DOHH2 (cell line): Measurements from ENCODE around the gene CCDC15.
A peak's percentile ranks its signal among the peaks of the same experiment; 100 is the strongest.

Experiments used
- H3F3A ChIP-seq: fragments of 200-600 bp; sonication (generic), shearing (Covaris generic); 2 replicates; pipeline ENCODE4 v1.6.0; 2016; ENCODE audit warnings: antibody characterized with exemption, mild to moderate bottlenecking; ENCODE audit not compliant: control insufficient read depth, insufficient read depth
- H3K27ac ChIP-seq: fragments of 200-600 bp; sonication (generic); 2 replicates; pipeline ENCODE4 v1.5.1; 2014; ENCODE audit warnings: low read depth, mild to moderate bottlenecking, low read length, moderate library complexity
- H3K27me3 ChIP-seq: fragments of 200-600 bp; sonication (generic); 2 replicates; pipeline ENCODE4 v1.6.1; 2014; ENCODE audit warnings: mild to moderate bottlenecking, low read length, mixed read lengths; ENCODE audit not compliant: control insufficient read depth
- H3K36me3 ChIP-seq: fragments of 200-600 bp; sonication (generic); 2 replicates; pipeline ENCODE4 v1.6.1; 2014; ENCODE audit warnings: mild to moderate bottlenecking, low read length, moderate library complexity, mixed read lengths; ENCODE audit not compliant: control insufficient read depth
- H3K4me1 ChIP-seq: fragments of 200-600 bp; sonication (generic); 2 replicates; pipeline ENCODE4 v1.6.1; 2014; ENCODE audit warnings: mild to moderate bottlenecking, low read length, mixed read lengths; ENCODE audit not compliant: control insufficient read depth
- H3K4me2 ChIP-seq: fragments of 200-600 bp; sonication (generic); 2 replicates; pipeline ENCODE4 v1.6.0; 2014; ENCODE audit warnings: mild to moderate bottlenecking, low read length, moderate library complexity
- H3K4me3 ChIP-seq: fragments of 200-600 bp; sonication (generic); 2 replicates; pipeline ENCODE4 v1.5.1; 2014; ENCODE audit warnings: mild to moderate bottlenecking, low read length, mixed read lengths
- H3K79me2 ChIP-seq: fragments of 200-600 bp; sonication (generic); 2 replicates; pipeline ENCODE4 v1.6.1; 2014; ENCODE audit warnings: mild to moderate bottlenecking, low read length, mixed read lengths; ENCODE audit not compliant: control insufficient read depth
- H3K9me2 ChIP-seq: fragments of 200-600 bp; sonication (generic); replicated peaks from 2 replicates; pipeline ENCODE4 v1.6.1; 2014; ENCODE audit warnings: mild to moderate bottlenecking, low read length, mixed read lengths; ENCODE audit not compliant: control insufficient read depth
- H3K9me3 ChIP-seq: fragments of 200-600 bp; sonication (generic); 2 replicates; pipeline ENCODE4 v1.6.1; 2014; ENCODE audit warnings: antibody characterized with exemption, low read length, mixed read lengths; ENCODE audit not compliant: control insufficient read depth, insufficient read depth
- H4K20me1 ChIP-seq: fragments of 200-600 bp; sonication (generic); 2 replicates; pipeline ENCODE4 v1.6.0; 2014; ENCODE audit warnings: low read depth, mild to moderate bottlenecking, antibody characterized with exemption, low read length, moderate library complexity; ENCODE audit not compliant: control insufficient read depth, insufficient read depth
- CTCF ChIP-seq: fragments of 200-600 bp; sonication (generic); IDR thresholded peaks from one replicate; pipeline ENCODE4 v1.5.1; 2014; ENCODE audit warnings: antibody characterized with exemption, mild to moderate bottlenecking, low read depth, low read length; ENCODE audit not compliant: poor library complexity, severe bottlenecking
- EZH2phosphoT487 ChIP-seq: fragments of 200-600 bp; sonication (generic); IDR thresholded peaks from 2 replicates; pipeline ENCODE4 v1.6.1; 2017; ENCODE audit warnings: borderline replicate concordance, mild to moderate bottlenecking, antibody characterized with exemption, low read length, moderate library complexity, mixed read lengths

The CCDC15 gene

DNA sequence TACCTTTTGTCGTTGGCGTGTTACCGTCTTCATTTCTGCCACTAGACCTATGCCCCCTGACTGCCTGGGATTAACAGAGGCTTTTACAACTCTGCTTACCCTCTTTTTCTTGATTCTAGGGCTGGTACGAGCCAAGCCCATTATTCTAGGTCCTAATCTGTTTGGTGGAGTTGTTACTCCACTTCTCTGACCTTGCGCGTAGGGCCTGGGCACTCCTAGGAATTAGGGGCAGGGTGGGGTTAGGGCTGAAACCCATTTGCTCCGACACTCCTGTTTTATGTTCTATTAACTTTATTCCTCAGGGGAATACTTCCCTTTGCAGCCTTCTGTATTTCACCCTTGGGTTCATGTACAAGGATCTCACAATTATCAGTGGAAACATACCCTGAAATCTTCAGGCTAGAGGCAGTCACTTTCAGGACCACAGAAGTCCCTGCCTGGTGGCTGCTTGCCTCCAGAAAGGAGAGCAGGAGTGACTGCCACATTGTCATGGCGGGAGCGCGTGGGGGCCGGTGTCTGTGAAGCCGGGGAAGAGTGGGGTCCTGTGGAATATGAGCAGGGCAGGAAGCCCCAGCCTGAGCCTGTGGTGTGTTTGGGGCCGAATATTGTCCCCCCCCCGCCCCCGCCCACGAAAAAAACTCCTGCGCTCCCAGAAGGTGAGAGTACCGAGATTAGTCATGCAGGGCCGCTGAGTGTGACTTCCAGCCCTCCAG lies 108.4 kb downstream of the CCDC15 start:
- H3K36me3 ChIP-seq = no peaks in the 10 kb centered on the region
- H3K4me2 ChIP-seq = peak overlapping the region; percentile 51
- H3K4me3 ChIP-seq = no peak overlapping the region
- peaks cover 47% of the 10 kb centered on the region for H3K27me3 ChIP-seq
- TF ChIP-seq CTCF (no peak), EZH2phosphoT487 (no peak)
- no peaks in the 10 kb centered on the region for H4K20me1 ChIP-seq
- no peaks in the 10 kb centered on the region for H3F3A ChIP-seq
- H3K4me1 ChIP-seq = peaks cover 9% of the 10 kb centered on the region
- no peaks in the 10 kb centered on the region for H3K9me2 ChIP-seq
- no peaks in the 10 kb centered on the region for H3K79me2 ChIP-seq
- H3K27ac ChIP-seq = no peak overlapping the region
- H3K9me3 ChIP-seq = no peaks in the 10 kb centered on the region

DNA sequence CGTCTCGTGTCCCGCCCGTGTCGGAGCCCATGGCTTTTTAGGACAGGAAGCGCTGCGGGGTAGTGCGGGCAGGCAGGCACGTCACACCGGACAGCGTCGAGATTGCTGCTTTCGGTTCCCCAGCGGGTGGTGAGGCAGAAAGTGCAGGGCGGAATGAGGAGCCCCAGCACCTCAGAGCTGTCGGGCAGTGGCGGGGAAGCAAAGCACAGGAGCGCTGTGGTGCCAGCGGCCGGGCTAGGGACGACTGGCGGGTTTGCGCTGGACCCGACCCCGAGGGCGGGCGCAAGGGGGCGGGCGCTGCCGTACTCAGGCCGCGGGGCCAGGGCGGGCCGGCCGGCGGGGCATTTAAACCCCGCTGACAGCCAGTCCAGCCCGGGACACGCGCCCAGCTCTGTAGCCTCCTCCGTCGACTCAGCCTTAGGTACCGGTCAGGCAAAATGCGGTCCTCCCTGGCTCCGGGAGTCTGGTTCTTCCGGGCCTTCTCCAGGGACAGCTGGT lies 109.0 kb downstream of the CCDC15 start, which contains the start of gene SLC37A2:
SLC37A2 (plus strand) TSS at position 375 of the 498 bp plus-strand sequence; CDS start at position 438, 63 bp downstream.
- Histone ChIP-seq H3K4me2 (peak within 1 kb of the TSS; percentile 51), H3K4me1 (peaks cover 9% of the 10 kb centered on the region), H3K9me3 (no peaks in the 10 kb centered on the region), H3K9me2 (no peaks in the 10 kb centered on the region), H3K4me3 (peak within 1 kb of the TSS; percentile 38), H3K27me3 (peaks cover 47% of the 10 kb centered on the region), H3K27ac (no peak within 1 kb of the TSS), H3K36me3 (no peaks in the 10 kb centered on the region), H4K20me1 (no peaks in the 10 kb centered on the region), H3K79me2 (no peaks in the 10 kb centered on the region), H3F3A (no peaks in the 10 kb centered on the region)
- TF ChIP-seq CTCF (no peak), EZH2phosphoT487 (no peak)

- Histone ChIP-seq H3K9me3 (no peaks in the 10 kb centered on the region), H3K4me1 (peaks cover 9% of the 10 kb centered on the region), H3K79me2 (no peaks in the 10 kb centered on the region), H3K4me3 (peak overlapping the region; percentile 38), H3K9me2 (no peaks in the 10 kb centered on the region), H4K20me1 (no peaks in the 10 kb centered on the region), H3K4me2 (peak overlapping the region; percentile 51), H3K27ac (no peak overlapping the region), H3K27me3 (peaks cover 47% of the 10 kb centered on the region), H3K36me3 (no peaks in the 10 kb centered on the region), H3F3A (no peaks in the 10 kb centered on the region)
- TF ChIP-seq EZH2phosphoT487 = no peak
- no peak for TF ChIP-seq CTCF
Observed at GRCh38 chr11:125063429-125064043, 109.5 kb downstream of the CCDC15 start.
